SKM-1 (cell line): ENCODE data around the gene BUD13.
"Not testable (repeated sequence)": the region's sequence is repeated elsewhere in the genome, so short reads cannot be mapped to it uniquely, and the experiment has no call there.

Experiments
- DNase-seq: peaks from one replicate; lab custom pipeline; 2025; ENCODE audit not compliant: unreplicated experiment; lab: John Stamatoyannopoulos, UW

Gene BUD13

DNA sequence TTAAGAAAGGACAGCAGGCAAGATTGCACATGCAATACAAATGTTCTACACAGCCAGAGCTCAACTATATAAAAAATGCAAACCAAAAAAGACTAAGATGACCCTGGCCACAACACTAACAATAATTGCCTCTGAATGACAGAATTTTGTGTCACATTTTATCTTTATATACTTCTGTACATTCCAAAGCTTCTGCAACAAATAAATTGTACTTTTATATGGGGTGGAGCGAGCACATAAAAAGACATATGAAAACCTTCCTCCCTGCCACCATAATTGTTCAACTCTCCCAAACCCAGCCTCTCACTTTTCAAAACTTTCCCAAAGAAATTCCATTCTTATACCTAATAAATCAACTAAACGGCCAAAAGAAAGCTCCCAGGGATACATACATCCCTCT, 10.7 kb downstream of the BUD13 start:
- DNase-seq, result no peak

GRCh38 chr11:116756044-116756443, 16.7 kb downstream of the BUD13 start:
- not testable (repeated sequence) for DNase-seq

DNA sequence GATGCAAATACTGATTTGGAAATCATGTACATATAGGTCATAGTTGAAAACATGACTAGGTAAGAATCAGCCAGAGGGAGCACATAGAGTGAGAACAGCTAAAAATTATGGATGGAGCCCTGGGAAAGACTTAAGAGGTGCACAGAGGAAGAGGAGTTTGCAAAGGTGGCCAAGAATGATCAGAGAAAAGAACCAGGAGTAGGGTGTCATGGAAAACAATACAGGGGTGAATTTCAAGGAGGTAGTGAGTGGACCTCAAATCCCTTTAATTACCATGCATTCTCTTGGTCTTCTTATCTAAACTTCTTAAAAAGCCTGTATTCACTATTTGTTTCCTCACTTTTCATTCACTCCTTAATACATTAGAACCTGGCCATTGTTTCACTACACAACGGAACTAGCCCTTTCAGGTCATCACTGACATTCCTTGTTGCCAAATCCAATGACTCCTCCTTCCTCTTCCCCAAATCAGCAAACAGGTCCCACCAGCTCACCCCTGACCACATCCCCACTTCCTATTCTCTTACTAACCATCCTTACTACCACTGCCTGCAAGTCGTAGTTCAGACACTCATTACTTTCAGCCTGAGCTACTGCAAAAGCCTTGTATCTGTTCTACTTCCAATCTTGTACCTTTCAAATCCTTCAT, 22.6 kb downstream of the BUD13 start:
- DNase-seq, result no peak

- DNase-seq, result no peak
Observed at GRCh38 chr11:116742104-116742503, 30.7 kb downstream of the BUD13 start.

DNA sequence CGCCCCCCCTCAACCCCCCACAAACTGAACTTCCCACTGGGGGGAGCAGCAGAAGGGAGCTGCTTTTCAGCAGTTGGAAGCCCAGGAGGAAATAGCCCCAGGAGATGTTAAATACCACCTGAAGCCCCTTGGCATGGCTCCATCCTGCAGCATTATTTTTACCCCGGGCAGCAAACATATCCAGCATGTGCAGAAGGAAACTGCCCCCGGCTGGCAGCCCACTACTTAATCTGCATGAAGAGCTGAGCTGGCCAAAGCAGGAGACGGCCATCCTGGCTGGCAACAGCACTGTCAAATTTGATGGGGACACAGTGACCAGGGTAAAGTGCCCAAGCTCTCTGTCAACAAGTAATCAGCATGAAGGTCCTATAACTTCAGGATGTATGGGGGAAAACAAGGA, 32.0 kb downstream of the BUD13 start:
- no peak for DNase-seq

DNA sequence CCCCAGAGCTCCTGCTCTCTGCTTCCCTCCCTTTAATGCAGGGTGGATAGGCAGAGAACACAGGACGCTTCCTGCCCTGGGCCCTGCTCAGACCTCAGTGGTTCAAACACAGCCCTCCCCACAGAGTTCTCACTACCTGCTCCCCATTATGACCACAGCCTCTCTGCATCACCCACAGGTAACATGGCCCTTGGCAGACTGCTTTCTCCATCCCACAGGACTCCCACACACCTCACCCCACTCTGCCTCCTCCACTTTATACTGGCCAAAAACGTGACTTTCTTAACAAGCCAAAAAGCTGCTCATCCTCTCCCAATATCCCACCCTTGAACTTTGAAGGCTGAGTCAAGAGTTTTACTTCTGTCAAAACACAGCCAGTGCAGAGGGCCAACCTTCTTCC, 33.8 kb downstream of the BUD13 start:
- no peak for DNase-seq

- DNase-seq, result no peak
Observed at GRCh38 chr11:116736763-116737162, 36.0 kb downstream of the BUD13 start.

DNA sequence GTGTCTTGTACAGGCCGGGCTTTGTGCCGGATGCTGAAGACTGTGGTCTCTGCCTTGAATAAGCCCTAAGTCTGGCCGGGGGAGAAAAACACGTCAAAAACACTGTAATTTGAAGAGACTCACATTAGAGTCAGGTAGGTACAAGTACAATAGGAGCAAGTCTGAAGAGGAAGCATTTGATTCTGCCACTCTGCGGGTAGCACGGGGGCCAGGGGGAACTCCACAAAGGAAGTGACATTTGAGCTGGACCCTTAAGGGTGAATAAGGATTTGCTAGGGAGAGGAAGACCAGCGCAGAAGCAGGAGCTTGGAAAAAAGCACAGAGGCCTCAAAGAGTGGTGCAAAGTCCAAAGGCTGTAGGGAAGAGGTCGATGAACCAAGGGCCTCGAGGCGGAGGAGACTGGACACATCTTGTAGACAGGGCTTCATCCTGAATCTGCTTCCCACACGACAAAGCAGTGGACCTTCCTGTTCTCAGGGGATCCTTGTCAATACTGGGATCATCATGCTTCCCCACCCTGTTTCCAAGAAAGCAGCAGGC, 38.7 kb downstream of the BUD13 start:
- DNase-seq, result no peak

- no peak for DNase-seq
Observed at GRCh38 chr11:116733043-116733755, 39.6 kb downstream of the BUD13 start.

DNA sequence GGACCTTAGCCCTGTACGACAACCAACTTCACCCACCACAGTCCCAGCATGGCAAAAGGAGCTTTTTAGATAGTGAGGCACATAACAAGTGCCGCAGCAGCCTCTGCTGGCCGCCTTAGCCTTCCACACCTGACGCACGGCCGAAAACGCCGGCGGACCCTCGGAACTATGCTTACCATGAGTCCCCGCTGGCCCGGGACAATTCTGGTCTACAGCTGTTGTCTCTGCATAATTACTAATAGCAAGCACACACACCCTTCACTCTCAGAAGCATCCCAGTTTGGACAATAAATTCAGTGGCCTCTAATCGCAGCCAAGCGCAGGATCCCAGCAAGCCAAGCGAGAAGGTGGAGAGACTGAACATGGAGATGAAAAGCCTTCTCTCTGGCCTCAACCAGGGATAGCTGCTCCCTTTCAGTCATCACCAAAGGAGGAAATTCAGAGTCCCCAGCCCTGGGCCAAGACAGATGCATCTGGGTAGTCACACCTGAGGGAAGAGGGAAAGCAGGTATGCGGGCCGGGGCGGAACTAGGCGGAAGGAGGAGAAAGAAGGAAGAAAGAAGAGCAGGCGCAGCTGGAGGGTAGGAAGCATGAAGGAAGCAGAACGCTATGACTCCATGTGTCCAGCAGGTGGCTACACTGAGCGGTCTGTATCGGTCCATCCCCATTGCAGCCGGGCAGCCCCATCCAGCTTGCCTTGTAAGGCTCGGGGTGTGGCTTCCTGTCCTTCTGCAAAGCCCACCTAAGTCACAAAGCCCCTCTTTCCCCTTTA, 40.3 kb downstream of the BUD13 start:
- peak; percentile 68 for DNase-seq

DNA sequence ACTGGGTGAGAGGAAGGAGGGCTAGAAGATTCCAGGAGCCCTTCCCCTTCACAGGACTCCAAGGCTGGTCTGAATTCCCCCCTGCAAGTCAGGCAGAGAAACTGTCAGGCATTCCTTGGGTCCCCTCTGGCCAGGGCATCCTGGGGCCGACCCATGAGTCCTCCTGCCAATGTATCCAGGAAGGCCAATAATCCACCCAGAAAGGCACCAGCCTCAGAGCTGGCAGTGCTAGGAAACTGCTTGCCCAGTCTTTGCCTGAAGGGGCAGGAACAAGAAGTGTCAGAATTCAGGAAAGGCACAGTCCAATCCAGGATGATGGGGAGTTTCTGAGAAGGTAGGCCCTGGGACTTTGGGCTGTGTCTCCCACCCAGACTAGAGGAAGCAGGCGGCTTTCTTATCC, 41.0 kb downstream of the BUD13 start:
- no peak for DNase-seq

DNA sequence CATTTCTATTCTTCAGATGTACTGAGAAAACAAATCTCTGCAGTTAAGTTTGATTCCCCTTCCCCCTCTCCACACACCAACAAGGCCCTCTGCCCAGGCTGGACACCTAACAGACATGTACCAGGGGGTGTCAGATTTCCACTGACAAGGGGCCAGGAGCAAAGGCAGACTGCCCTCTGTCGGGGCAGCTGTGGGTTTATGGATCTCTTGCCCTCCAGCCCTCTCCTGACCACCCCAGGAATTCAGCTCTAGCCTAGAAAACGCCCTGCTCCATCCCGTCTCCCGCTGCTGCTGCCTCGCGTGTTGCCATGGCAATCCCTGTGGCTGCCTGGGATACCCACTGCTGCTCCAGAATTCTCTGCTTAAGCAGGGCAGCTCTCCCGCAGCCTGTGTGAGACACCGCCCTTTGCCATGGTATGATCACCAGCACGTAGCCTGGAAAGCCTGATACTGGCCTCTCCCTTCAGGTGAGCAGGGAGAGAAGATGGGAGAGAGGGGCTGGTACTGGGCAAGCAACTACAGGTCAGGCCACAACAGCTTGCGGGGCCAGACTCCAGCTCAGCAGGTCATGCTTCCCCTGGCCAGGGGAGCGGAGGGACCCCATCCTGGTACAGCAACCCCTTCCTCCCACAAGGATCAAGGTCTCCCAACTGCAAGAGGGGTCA, 41.6 kb downstream of the BUD13 start:
- no peak for DNase-seq

DNA sequence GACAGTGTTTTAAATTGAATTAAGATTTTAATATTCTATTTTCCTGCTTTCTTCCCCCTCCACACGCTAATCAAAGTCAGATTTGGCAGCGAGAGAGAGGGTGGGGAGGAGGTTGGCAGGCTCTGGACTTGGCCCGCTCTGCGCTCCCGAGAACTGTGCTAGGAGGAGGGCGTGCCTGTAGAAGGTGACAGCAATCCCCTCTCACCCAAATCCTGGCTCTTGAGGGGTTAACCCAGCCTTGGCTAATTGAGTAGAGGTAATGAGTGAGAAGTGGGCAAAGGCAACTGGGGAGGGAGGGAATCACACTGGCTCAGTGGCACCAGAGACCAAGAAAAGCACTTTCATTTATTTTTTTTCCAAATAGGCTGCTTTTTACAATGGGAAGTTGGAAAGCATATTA, 42.2 kb downstream of the BUD13 start:
- no peak for DNase-seq

GRCh38 chr11:116730241-116730561, 42.6 kb downstream of the BUD13 start:
- DNase-seq, result no peak

GRCh38 chr11:116729501-116730240, 43.1 kb downstream of the BUD13 start:
- DNase-seq, result no peak

DNA sequence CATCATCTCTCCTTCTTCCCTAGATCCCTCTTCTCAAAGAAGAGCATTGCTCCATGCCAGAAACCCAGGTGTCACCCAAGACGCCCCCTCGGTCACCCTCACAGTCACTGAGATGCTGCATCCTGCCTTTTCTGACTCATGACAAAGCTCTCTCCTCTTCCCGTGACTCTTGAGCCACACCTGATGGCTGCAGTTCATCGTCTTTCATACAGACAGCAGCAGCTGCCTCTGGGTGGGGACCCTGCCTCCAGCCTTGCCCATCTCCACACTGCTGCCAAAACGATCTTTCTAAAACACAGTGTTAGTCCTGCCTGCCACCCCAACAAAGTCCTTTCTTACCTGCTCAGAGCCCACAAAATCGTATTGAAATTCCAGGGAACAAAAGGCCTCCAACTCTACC, 44.8 kb downstream of the BUD13 start:
- DNase-seq, result no peak

DNA sequence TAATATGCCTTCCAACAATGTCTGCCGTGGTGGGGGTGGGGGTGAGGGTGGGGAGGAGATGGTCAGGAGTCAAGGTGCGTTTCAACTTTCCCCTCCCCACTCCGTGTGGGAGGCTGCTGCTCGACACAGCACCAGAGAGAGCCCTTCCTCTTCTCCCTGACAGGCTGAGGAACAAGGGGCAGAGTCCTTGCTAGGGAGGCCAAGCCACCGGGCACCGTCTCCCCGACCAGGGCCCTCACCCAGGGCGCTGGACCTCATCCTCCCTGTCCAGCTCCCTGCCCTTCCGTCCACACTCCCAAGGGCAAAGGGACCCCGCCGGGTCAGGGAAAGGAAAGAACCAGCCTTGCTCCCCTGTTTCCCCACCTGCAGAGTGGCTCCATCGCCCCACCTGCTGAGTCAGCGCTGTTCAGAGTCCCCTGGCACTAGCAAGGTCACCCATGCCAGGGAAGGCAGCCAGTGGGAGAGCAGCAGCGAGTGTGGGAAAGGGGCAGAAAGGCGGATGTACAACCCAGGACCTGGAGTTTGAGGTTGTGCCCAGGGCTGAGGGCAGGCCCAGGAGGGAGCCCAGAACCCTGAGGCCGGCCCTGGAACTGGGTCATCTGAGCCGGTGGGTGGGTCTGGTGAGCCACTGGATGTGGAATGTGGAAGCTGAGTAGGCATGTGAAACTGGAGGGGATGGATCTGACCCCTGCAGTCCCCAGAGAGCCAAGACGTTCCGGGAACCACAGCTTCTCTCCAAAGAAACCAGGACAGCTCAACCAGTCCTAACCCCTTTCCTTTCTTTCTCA, 47.2 kb downstream of the BUD13 start:
- no peak for DNase-seq

GRCh38 chr11:116724813-116725212, 48.0 kb downstream of the BUD13 start:
- DNase-seq, result no peak

GRCh38 chr11:116723511-116723910, 49.3 kb downstream of the BUD13 start:
- DNase-seq, result no peak

DNA sequence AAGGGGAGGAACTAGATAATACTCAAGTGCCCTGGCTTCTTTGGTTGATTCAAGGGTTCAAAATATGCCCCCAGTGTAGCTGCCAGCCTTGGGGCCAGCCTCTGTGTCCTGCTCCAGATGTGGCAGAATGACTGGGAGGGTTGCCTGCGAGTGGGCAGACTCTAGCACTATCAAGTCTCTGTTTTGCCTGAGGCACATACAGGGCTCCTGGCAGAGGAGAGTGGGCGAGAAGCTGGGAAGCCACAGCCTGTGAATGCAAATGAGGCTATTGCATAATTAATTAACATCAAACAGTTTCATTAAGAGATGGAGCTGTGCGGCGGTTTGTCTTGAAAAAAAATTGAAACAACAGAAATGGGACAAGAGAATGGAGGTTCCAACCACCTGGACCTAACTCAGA, 50.8 kb downstream of the BUD13 start:
- DNase-seq, result no peak
